ENCODE results near the gene CASZ1.

The CASZ1 gene

DNA sequence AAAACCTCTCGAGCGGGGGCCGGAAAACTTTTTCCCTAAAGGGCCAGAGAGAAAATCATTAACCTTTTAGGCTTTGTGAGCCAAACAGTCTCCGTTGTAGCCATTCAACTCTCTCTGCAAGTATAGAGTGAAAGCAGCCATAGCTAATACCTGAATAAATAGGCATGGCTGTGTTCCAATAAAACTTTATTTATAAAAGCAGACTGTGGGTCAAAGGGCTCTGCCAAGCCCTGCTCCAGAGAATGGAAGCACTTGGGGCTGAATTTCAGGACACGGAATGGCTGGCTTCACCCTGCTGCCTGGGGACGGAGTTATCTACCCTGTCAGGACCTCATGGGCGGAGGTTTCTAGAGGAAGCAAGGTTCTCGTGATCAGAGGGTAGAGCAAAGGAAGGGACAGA is 92.7 kb downstream of the CASZ1 start:
- no peak for FAIRE-seq

DNA sequence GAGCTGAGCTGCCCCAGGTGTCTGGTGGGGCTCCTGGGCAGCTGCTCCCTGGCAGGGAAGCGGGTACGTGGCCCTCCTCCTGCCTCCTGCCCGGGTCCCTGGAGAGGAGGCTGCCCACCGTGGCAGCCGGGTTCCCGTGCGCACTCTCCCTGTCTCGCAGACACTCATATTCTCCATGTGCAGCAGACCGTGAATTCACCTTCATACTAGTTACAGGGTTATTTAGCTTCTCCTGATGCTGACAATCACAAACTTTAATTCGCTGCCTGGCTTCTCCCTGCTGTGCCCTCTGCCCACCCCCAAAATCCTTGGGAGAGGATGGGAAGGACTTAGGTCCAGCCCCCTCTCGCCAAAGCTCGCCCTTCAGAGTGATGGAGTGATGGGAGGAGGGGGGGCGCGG is 95.3 kb downstream of the CASZ1 start:
- no peak for FAIRE-seq

DNA sequence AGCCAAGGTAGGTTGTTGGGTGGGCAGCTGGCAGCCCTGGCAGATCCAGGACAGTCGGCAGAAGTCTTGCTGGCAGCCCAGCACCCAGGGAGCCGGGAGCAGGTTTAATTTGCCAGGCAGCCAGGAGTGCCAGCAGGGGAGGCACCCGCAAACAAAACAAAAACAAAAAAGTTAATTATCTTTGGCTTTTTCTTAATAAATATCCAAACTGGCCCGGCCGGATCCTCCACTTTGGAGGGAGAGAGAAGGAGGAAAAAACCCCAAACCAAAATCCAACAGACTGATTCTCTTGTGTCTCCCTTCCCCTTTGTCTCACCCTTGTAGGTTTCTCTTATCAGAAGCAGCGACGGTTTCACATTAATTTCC is 97.0 kb downstream of the CASZ1 start:
- no peak for FAIRE-seq

DNA sequence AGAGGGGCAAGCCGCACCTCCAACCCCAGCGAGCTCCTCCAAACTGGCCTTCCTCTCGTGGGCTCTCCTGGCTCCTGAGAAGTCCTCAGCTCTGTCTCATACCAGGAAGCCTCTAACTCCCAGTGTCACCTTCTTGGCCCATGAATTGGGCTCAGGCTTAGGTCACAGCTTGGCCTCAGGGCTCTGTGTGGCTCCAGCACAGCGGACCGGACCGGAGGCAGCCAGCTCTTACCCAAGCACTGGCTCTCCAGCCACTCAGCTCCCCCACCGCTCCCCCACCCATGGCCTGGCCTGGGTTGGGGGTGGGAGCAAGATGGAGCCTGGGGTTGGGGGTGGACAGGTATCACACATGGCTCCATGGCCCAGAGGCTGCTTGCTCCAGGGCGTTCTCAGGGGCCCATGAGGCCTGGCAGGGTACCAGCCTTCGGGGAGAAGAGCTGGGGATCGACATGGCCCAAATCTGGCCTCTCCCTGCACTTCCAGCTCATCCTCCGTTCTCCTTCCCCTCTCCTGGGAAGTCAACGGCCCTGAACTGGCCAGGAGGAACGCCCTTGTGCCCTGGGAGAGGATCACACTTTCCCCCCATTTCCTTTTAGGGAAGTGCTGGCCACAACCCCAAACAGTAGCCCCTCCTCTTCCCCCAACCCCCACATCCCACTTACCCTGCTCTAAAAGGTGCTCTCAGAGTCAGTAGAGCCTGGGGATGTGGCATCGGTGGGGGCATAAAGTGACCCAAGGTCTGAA is 97.5 kb downstream of the CASZ1 start:
- FAIRE-seq: no peak

DNA sequence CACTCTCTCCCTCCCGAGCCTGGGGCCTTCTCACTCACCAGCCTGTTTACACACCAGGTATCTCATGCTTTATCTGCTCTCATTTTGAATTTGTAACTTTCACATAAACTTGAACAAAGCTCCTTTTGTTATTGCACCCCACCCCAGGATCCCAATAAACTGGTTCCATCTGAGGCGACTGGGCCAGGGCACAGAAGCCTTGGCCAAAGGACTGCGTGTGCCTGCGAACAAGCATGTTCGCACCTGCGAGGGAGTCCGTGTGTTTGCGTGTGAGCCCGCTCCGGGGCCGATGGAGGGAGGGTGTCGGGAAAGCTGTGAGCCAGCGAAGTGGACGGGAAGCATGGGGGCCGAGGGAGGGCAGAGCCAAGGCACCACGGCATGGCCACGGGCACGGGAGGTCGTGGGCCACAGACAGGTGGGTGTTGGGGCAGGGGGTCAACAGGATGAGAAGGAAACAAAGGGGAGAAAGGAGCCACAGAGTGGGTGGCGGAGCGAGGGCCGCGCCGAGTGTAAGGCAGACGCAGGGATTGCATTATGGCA is 98.8 kb downstream of the CASZ1 start:
- no peak for FAIRE-seq

DNA sequence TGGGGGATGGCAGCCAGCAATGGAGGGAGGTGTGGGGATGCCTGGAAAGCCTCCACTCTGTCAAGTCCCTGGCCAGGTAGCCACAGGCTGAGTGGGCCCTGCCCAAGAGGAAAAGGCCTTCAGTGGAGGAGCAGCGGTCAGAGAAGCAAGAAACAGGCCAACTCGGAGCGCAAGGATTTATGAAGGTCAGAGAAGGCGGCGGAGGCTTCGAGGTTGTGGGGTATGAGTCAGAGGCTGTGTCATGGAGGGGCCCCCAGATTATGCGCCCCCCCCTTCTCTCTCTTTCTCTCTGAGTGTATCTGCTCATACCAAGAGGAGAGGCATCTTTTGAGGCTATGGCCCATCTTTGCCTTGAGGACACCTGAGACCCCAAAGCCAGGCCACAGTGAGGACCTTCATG is 99.5 kb downstream of the CASZ1 start:
- no peak for FAIRE-seq

DNA sequence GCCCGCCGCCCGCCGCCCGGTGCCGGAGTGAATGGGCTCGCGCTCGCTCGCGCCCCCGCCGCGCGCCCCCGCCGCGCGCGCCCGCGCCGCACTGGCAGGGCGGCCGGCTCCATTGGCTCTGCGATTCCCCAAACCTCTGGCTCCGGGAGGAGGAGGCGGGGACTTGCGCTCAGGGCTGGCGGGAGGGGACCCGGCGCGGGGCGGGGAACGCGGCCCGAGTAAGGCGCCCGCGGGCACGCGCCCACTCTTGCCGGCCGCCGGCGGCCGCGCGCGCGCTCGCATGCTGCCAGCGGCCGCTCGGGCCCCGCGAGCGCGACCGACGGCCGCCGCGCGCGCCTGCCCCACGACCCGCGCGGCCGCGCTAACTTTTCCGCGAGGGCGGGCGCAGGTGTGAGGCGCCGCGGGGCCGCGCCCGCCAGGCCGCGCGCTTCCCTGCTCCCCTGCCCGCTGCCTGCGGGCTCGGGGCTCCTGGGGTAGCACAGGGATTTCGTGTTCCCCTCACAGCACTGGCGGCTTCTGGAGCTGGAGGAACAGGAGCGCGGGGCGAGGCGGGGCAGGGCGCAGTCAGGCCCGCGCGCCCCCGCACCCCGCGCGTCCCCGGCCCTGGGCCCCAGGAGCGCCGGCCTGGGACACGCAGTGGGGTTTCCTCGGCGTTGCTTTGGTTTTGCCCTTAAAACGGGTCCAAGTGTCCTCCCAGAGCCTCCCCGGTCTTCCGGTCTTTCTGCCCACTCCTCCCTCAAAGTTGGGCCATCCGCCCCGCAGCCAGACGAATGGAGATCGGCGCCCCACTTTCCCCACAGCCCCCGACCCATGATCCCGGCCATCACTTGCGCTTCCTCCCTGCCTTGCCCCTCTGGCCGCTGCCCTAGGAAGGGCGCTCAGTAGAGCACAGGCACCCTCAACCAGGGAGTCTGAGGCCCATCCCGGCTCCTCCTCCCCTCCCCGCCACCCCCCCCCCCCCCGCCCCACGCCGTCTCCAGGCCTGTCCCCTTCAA is 101.5 kb downstream of the CASZ1 start:
- no peak for FAIRE-seq

DNA sequence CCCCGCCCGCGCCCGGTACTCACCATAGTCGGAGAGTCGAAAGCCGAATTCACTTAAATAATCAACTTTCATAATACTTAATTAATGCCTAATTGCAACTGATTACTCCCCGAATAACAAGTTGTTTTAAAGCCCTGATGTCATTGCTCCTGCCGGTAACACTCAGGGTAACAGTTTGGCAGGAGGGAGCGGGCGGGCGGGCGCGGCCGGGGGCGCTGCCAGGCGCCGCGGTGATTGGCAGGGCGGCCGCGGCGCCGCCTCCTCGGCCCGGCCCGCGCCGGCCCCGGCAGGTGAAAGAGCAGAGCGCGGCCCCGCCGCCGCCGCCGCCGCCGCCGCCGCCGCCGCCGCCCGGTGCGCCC is 102.2 kb downstream of the CASZ1 start:
- no peak for FAIRE-seq

DNA sequence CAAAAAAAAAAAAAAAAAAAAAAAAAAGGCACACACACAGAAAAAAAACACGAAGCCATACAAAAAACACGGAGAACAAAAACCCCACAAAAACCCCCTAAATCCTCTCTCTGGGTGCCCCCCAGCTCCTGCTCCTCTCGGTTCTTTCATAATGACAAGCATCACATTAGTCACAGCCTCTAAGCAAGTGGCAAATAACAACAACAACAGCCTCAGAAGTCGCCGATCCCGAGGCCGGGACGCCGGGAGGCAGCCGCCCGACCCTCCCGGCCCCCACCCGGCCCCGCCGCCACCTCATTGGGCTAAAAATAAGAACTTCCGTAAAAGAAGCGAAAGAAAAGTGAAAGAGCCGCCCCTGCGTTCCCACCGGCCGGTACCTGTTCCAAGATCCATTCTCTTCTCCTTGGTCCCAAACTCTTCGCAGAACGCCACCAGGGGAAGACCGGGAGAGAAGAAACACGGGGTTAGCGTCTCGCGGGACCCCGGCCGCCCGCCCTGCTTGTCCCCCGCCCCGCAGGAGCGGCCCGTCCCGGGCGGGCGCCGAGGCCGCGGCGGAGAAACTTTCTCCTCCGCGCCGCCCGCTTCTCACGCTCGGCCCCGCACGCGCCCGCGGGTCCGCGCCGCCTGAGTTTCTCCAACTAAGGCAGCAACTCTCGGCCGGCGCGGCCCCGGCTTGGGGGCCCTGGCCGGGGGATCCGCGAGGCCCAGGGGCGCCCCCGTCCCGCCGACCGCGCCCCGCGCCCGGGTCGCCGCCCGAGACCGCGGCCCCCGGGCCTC is 102.8 kb downstream of the CASZ1 start:
- no peak for FAIRE-seq

DNA sequence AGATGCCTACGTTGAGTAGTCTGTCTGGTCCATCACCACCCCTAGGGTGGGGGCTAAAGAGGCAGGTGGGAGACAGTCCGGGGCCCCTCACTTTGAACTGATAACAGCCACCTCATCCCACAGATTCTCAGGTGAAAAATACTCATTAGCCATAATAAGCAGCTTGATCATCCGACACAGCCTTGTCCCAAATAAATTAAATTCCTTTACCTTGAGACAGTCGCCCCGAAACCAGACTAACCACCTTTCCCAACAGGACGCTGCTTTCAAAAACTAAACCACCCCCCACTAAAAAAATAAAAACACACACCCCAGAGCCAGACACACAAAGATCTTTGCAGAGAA is 103.3 kb downstream of the CASZ1 start:
- FAIRE-seq: no peak

DNA sequence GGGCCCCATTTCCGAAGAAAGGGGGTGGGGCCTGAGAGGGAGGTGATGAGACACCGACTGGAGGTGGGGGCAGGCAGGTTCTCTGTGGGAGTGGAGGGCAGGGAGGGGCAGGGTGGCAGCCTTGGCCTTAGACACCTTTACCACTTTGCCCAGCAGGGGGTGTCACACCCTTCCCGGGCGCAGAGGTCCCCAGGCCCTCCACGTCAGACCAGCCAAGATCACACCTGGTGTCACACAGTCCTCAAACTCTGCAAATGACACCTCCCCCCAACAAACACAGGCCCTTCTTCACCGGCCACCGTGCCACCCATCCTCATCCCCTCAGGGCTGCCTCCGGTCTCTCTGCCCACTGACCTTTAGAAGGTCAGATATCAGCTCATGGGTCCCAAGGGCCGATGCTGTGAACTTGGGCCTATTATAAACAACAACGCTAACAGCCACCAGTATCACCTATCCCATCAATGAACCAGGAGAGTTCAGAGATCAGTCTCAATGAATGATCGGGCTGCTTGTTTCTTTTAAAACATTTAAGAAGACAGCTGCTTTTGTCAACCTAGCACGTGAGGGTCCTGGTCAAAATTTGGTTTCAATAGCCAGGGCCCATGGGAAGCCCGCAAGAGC is 103.9 kb downstream of the CASZ1 start:
- no peak for FAIRE-seq

DNA sequence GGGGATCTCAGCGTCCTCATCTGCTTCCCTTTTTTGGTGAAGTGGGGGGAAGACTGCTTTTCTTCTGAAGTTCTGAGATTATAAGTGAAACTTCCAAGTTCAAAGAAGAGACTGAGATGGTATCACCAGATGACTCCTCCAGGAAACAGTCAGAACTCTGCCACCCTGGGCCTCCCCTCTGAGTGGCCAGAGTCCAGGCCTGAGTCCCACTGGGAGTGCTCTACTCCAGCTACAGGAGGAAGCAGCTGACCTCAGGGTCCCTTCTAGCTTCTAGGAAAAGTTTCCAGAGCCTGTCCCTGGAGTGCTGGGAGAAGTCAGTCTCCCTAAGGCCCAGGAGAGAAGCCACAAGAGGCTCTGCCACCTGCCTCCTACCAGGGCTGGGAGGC is 104.7 kb downstream of the CASZ1 start:
- FAIRE-seq: no peak

DNA sequence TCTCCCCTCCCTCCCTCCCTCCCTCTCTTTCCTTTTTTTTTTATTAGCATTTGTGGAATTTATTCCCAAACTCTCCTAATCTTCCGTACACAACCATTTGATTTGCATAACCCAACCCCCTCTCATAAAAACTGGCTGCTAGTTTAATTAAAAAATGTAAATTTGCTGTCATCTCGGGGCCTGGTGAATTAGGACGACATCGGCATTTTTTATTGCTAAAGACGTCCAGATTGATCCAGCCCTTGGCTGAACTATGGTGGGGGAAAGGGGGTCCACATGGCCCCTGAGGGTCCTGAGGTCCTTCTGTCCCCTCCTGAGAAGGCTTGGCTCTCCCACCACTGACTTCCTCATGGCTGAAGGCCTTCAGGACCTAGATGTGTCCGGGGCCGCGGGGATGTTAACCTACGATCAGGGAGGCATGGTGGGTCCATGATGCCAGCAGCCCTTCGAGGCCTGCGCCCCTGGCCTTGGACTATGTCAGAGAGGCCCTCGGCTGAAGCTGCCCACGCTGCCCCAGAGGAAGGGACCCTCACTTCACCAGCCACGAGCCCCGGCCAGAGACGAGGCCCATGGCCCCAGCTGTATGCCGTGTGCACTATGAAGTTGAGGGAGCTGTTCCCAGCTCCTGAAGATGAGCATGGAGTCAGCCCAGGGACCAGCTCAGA is 105.2 kb downstream of the CASZ1 start:
- FAIRE-seq: no peak

DNA sequence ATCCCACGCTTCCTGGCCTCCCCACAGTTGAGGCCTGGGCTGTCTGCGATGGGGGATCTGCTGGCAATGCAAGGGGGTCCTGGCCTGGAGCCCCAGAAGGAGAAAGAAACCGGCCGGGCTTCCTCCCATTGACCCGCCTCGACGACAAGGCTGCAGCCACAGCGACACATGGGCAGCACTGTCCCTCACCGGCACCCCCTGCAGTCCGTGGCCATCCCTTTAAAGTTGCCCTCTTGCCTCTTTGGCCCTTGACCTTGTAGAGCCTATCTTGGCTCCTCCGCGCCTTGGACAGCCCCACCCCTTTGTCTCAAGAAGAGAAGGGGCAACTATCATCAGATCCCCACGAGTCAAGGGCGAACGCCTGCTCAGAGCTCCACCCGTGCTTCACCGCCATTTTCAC is 106.0 kb downstream of the CASZ1 start:
- no peak for FAIRE-seq

DNA sequence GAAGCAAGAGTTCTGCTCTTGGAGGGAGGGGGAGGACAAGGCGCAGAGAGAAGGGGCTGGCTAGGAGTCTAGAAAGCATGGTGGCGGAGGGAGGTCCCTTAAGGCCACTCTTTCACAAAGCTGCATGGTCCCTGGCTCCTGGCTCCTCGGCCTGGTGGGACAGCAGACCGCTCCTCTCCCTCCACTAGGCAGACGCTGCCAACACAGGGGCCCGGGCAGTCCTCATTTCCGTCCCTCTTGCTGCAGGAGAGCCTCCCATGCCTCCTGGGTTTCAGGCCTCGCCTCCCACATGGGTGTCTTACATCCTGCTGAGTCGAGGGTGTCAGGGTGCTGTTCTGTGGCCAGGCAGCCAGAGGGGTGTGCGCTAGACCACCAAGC is 108.0 kb downstream of the CASZ1 start:
- no peak for FAIRE-seq

DNA sequence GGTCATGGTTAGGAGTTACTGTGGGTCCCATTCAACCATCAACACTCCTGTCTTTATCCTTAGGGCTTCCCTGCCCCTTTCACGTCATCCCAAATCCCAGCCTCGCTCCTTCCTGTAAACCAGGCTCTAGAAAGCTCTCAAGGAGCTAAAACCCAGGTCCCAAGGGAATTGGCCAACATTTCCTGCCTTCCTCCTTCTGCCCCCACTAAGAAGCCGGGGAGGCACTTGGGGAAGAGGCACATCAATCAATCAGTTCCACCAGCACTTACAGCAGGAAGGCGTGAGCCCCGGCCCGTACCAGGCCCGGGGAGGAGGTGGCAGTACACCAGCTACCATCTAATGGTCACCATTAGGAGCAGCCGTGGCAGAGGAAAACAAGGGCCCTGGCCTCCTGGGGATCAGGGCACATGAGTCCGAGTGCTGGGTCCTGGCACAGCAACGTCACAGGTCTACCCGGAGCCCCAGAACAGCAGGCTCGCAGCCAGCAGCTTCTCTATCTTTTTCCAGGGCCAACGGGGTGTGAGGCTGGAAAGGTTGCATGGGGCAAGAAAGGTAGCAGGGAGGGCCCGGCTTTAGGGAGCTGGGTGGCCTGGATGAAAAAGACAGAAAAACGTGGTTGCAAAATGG is 108.6 kb downstream of the CASZ1 start:
- no peak for FAIRE-seq

DNA sequence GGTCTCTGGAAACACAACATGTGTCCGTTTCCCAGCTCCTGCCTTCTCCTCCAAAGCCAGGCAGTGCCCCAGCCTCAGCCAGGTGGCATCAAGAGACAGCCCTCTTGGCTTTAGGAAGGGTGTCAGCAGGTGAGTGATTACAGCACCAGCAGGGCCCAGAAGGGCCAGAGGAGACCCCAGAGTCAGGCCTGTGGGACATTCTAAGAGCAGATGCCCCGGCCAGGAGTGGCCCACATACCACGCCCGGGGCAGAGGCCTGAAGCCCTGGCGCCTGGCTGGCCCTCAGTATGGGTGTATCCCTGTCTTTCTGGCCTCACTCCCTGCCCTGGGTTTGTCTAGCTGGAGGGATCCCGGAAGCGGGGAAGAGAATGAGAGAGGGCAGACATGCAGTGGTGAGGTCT is 109.2 kb downstream of the CASZ1 start:
- FAIRE-seq: no peak

DNA sequence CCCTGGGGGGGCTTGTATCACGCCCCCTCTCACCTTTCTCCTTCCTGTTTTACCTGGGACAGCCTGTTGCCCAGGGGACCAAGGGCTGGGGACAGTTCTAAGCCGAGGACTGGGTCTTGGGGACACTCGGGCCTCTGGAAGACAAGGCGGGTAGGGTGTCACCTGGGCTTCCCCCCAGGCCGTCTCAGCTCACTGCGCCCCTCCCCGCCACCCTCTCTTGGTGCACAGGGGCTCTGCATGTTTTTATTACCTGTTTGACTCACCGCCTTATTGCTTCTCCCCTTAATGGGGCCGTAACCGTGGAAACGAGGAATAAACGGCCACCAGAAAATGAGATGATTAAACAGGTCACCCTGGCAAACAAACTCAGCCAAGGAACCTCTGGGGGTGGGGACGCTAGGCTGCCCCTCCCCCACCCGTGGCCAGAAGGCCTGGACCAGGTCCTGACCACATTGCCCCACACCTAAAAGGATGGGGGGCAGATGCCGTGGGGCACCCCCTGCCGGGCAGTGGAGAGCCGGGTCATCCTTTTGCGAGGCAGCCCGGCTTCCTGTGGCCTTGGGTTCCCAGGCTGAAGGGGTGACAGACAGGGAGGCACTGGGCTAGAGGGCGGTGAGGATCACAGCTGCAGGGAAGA is 109.9 kb downstream of the CASZ1 start:
- FAIRE-seq: no peak

DNA sequence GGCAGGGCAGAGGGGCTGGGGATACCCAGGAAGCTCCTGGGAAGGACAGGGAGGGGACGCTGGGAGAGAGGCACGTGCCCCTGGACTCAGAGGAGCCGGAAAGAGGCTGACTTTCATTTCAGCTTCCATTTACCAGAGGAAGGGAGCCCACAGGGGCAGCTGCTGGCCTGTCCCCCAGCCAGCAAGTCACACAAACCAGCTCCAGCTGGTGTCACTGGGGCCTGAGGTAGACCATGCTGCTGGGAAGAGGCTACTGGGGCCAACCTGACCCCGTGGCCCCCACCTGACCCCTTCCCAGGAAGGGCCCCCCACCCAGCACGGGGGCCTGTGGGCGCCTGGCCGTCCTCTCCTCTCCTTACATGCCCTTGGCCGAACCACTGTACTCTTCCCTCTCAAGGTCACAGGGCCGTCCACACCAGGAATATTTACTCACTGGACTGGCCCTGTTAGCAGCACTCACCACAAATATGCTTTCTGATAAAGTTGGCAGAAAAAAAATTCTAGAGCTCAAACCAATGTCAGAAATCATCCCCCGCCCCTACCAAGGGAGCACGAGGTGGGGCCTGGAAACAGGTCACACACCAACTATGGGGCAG is 110.5 kb downstream of the CASZ1 start:
- FAIRE-seq: no peak

DNA sequence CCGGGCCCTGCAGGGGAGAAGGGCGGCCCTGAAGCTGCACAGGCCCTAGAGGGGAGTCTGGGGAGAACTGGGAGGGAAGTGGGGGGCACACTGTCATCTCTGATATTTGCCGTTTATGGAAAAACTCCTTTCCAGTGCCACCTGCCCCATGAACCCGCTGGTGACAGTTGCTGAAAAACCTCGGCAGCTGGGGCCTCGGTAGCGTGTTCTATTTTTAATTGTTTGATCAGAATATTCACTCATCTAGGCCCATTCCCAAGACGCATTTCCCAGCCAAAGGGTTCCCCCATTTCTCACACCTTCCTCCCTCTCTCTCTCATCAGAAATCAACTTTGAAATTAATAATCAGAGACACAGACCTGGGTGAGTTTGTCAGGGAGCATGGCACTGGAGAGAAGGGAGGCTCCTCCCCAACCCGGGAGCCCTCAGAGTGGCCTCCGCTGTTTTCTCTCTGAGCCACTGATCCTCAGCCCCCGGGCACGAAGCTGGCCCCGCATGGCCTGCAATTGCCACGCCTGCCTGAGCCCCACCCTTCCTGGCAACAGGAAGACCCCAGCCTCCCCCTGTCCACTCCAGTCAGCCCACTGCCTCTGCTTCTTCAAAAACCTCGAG is 111.1 kb downstream of the CASZ1 start:
- no peak for FAIRE-seq
